IPS DF 19.7 (cell line): ENCODE data around the gene OR8J3.
"Not testable (repeated sequence)": the region's sequence is repeated elsewhere in the genome, so short reads cannot be mapped to it uniquely, and the experiment has no call there.

Experiments used
- DNase-seq: peaks from one replicate; pipeline ENCODE4 v3.0.0-alpha.2; 2013; ENCODE audit warnings: low read depth, low spot score

OR8J3 gene

GRCh38 chr11:56140151-56140661 lies at the start of gene OR8J3:
TSS of gene OR8J3 (minus strand) at chr11:56140201. CDS start at chr11:56137718, 2,483 bp downstream.
- no peak for DNase-seq

GRCh38 chr11:56188602-56189001 lies 48.6 kb upstream of the OR8J3 start:
- no peak for DNase-seq

GRCh38 chr11:56183459-56183858 lies 43.5 kb upstream of the OR8J3 start:
- DNase-seq = no peak

- DNase-seq = no peak
Measured at GRCh38 chr11:56176318-56176717, 36.3 kb upstream of the OR8J3 start, which contains the start of gene OR5J2. TSS of gene OR5J2 (plus strand) at chr11:56176618. CDS start at chr11:56176618, 0 bp downstream.

GRCh38 chr11:56172256-56172830 lies 32.3 kb upstream of the OR8J3 start:
- DNase-seq = no peak

- DNase-seq = no peak
Measured at GRCh38 chr11:56163804-56164203, 23.8 kb upstream of the OR8J3 start.

- no peak for DNase-seq
Measured at GRCh38 chr11:56160217-56160616, 20.2 kb upstream of the OR8J3 start, which contains the start of gene OR8K5. TSS of gene OR8K5 (minus strand) at chr11:56160317. CDS start at chr11:56160317, 0 bp downstream.

GRCh38 chr11:56152333-56152732 lies 12.3 kb upstream of the OR8J3 start:
- no peak for DNase-seq

GRCh38 chr11:56151376-56151775 lies 11.4 kb upstream of the OR8J3 start:
- no peak for DNase-seq

GRCh38 chr11:56143681-56144080 lies 3.7 kb upstream of the OR8J3 start:
- DNase-seq = not testable (repeated sequence)

GRCh38 chr11:56122073-56122472 lies 17.9 kb downstream of the OR8J3 start, which contains the start of gene OR8H3:
TSS of gene OR8H3 (plus strand) at chr11:56122373. CDS start at chr11:56122373, 0 bp downstream.
- no peak for DNase-seq

- DNase-seq = no peak
Measured at GRCh38 chr11:56103210-56103737, 36.7 kb downstream of the OR8J3 start, which contains the start of gene OR8H2. TSS of gene OR8H2 (plus strand) at chr11:56103687. CDS start at chr11:56105043, 1,356 bp downstream.

- no peak for DNase-seq
Measured at GRCh38 chr11:56093008-56093407, 47.0 kb downstream of the OR8J3 start, which contains the start of gene OR8I2. TSS of gene OR8I2 (plus strand) at chr11:56093308. CDS start at chr11:56093308, 0 bp downstream.

- DNase-seq = no peak
Measured at GRCh38 chr11:56089697-56090096, 50.3 kb downstream of the OR8J3 start.
